GM21737 (cell line): ENCODE measurements around the gene RASGEF1B.

Source experiments
- ATAC-seq: cut with Tn5 transposase; IDR thresholded peaks from one replicate; pipeline ENCODE4 v1.9.1; 2021; ENCODE audit warnings: mild to moderate bottlenecking, moderate library complexity; ENCODE audit not compliant: unreplicated experiment

The RASGEF1B gene

DNA sequence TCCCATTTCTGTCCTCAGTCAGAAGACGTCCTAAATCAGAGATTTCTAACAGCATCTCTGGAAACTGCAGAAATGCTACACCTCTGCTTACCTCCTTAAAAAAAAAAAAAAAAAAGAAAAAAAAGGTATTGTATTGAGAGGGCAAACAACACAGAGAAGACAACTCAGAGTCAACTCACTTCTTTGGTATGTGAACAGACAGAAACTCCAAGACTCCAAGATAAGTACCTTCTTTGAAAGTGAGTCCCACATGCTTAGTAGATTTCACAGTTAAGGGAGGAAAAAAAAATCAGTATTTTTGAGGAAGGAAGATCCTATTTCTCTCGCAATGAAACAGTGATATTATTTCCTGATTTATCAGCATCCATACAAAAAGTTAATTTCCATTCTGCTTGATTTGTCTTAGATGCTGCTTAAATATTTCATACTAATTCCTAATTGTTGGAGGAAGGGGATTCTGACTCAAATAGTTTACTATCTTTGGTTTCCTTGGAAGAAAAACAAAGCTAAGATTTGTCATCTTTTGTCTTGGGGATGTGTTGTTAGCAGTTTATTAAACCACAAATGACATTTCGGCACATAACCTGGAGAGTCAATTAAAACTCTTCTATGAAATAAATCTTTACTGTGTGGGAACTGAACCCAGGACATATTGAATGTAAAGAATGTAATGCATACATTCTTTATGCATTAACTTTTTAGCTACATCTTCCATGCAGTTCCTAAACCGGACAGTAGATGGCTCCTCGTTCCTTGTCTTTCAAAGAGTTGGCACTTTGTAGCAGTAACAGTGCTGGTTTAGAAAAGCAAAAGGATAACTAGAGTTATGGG is 4.7 kb downstream of the RASGEF1B start:
- no peak for ATAC-seq

DNA sequence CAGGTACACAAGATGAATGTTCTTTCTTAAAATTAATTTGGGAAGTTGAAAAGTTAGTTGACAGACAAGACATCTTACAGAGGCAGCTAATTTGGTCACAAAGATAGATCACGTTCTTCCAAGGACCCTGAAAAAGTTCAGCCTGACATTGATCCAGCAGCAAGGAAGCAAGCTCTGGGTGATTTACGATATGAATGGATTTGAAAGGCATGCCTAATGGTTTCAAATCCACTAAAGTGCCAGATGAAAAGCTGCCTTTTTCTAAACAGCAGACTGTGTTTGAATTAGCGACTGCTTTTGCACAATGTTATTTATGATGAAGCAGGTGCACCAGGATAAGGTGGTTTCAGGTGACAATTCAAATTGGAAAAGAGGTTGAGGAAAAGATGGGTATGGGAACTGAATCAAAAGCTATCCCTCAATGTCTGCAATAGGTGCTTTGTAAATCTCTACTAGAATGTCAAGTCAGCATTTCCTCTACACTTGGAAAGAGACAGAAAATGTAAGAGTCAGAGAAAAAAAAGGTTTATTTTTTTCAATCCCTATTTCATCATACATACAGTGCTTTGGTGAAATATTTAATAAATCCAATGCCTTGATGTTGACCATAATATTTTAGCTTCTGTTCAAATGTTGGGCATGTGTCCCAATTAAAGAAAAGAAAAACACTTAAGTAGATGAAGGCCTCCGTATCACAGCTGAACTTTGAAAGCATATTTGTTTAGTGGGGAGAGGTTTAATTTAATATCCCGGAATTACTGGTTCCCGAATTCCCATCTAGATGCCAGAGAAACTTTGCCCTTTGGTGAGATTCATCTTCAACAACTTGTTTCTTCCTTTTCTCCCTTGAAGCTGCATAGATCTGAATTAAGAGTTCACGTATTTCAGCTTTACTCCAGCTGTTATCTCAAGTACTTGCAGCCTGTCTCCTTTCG is 6.0 kb downstream of the RASGEF1B start:
- ATAC-seq, result no peak

DNA sequence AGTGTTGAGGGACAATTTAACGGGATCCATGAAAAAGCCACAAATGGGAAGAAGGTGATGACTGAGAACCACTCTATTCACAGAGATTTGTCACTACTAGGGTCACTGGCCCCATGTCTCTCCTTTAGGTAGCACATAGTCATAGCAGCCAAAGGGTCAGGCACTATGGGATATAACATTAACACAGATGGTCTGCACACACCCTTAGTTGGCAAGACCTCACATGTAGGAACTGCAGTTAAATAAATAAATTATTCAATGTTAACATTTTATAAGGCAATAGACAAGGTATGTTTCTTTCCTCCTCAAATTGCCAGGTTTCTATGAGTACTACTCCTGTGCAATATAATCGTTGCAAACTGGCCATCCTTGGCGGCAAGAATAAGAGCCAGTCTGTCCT is 10.9 kb downstream of the RASGEF1B start:
- no peak for ATAC-seq

DNA sequence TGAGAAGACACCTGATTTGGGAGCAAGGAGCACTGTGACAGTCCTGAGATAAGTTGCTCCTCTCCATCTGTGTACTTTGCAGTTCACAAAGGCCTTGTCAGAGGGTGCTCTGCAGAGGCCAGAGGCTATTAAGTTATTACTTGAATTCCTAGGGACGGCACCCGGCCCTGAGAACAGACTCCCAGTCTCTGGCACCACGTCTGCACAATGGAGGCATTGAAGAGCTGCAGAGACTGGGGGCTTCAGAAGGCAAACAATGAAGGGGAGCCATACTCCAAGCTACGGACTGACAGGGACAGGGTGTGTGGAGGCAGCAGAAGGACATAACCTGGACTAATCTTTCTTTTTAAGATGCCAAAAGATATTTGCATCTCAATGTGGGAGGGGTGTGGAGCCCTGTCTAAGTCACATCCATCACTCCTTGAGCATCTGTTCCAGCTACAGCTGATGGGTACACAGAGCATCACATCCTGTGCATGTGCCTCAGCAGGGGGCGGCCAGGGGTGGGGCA is 11.5 kb downstream of the RASGEF1B start:
- no peak for ATAC-seq

DNA sequence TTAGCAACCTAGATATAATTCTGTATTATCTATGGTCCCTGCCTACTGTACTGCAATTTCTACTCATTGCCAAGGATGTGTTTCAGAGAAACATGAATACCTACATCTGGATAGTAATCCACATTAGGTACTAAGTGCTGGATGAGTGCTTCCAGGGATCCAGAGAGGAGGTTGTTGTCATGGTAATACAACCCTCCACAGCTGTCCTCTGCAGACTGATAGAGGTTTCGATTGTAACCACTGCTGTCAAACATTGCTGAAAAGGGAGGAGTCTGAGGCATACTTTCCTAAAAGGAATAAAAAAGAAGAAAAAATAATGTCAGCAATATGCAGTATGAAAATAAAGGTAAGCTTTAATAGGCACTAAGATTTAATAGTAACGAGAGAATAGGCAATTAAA is 12.5 kb downstream of the RASGEF1B start:
- ATAC-seq, result no peak

DNA sequence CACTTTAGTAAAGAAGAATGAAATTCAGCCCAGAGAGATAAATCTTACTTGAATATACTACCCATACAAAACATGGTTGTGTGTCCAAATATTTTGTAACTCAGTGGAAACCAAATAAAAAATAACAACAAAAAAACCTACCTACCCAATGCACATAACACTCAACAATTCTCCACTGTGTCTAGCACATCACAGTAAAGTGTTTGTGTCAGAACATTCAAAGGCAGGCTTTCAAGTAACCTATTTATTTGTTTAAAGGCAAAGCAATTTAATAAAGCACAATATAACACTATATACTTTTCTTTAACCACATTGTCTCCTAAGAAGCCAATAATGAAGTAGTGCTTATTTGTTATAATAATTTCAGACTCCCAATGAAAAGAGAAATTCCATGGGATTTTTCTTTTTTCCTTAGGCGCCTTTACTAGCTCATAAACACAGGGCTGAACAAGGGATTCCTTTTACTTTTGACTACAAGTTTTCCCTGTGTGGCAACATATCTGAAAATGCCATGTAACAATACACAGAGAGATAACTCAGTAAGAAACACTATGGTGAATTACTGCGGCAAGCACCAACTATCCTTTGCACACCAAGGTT is 13.7 kb downstream of the RASGEF1B start:
- no peak for ATAC-seq

DNA sequence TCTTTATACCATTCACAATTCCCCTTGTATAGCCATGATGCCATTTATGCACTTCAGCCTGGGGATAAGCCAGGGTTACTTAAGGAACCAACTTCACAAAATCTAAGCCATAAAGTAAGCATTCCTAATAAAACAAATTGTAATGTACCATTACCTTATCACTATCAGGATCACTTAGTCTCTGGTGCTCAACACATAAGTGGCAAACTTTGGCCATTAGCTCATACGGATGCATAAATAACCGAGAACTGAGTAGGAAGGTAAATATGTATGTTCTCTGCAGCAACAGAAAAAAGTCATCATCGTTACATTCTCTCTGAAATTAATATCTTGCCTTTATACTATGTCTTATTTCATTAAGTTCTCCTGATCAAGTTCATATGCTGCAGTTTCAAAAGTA is 14.4 kb downstream of the RASGEF1B start:
- ATAC-seq, result no peak

DNA sequence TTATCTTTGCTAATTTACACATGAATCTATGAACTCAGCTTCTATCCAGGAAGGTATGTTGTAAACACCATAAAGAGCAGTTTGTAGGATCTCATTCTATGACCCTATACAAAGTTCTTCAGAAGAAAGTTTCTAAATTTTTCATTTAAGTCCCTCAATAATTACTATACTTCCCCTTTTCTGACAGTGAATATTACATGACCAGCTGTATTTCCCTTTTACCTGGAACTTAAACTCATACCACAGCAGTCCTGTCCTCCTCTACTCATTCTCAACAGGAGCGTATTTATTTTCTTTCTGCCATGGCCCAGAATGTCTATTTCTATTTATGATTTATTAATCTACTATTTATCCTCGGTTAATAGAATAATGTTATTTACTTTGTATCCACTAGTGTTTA is 15.8 kb downstream of the RASGEF1B start:
- no peak for ATAC-seq

DNA sequence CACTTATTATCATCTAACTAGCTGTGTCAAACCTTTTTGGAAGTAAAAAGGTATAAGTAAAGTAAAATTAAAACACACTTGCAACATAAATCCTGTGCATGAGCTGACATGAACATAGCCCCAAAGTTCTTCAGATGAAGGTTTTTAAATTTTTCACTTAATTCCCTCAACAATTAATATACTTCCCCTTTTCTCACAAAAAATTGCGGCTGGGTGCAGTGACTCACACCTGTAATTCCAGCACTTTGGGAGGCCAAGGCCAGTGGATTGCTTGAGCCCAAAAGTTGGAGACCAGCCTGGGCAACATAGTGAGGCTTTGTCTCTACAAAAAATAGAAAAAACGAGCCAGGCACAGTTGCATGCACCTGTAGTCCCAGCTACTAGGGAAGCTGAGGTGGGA is 16.8 kb downstream of the RASGEF1B start:
- ATAC-seq, result no peak

DNA sequence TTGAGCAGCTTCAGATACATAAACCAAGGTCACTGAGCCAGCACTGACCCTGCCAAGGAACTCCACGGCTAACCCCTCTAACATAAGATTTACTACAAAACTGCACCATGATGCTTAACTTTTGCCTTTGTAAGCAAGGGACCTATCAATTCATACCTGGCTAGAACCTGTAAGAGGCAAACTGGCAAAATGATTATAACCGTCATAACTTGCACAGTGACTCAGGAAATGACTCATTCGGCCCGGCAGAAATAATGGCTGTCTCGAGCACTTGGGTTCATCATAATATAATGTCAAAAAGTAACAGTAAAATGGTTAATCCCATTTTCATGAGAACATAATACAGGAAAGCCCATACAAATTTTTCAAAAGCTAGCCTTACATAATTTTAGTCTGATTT is 17.2 kb downstream of the RASGEF1B start:
- no peak for ATAC-seq

DNA sequence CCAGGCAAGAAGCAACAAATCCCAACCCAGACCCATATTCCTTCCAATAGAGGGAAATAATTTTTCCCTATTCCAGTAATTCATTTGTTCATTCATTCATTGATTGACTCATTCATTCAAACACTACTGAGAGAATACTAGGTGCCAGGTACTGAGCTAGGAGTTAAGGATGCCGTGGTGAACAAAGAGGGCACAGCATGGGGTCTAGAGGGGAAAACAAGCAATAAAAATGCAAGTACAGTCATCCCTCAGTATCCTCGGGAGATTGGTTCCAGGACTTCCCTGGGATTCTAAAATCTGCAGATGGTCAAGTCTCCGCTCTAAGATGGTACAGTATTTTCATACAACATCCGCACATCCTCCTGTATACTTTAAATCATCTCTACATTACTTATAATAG is 18.7 kb downstream of the RASGEF1B start:
- ATAC-seq, result no peak

DNA sequence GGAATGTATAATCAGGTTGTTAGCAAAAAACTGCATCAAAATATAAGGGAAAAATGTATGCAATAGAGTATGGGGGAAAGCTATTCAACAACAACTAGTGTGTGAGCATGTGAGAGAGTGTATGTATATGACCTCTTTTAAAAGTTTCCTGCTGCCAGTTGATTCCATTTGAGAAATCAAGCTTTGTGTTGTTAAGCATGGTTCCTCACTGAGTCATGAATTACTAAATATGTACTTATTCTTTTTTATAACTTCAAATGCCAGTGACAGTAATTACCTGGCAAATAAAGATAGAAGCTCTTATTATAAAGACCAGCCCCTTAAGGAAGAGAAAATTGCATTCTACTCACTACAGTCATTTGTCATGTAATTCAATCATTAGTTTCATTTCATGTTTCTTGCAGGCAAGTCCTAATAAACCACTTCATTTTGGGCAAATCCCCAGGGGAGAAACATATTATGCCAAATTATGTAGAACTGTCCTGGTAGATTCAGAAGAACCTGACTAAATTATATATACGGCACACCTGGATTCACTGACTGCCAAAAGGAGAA is 19.2 kb downstream of the RASGEF1B start:
- no peak for ATAC-seq

DNA sequence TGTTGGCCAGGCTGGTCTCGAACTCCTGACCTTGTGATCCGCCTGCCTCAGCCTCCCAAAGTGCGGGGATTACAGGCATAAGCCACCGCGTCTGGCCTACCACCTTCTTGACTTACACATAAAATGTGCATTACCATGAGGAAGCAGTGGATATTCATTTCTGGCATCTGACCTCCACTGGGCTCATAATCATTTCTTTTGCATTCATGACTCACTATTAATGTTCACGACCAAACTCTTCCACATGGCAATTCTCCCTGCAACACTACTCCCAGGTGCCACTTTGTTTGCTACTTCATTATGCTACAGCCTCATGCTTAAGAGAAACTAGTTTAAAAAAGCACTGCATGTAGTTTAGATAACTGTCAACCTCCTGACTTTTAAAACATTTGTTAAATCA is 22.7 kb downstream of the RASGEF1B start:
- no peak for ATAC-seq

DNA sequence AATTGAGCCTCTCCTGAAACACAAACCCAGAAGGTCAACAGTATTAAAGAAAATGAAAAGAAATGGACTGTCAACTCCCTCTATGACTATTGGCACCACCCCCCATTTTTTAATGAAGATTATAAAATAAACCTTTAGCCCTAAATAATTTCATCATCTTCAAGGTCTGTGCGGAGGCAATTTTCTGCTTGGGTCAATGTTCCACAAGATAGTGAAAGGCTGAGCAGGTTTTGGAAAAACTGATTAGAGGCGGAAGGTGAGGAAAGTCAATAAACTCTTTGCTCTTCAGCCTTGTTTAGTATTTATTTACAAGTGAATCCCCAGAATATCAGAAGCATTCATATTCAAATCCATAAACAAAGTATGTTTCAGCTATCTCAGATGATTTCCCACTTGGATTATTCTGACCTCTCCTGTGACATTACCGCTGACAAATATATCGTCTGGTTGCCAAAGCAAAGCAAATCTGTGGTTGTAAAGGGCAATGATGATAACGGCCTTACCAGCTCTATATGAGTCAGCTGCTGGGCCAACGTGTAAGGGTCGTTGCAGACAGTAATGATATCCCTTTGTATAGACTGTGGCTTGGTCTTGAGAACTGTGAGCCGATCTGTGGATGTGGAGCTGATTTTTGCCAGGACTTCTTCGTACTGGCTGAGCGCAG is 24.0 kb downstream of the RASGEF1B start:
- ATAC-seq, result no peak

DNA sequence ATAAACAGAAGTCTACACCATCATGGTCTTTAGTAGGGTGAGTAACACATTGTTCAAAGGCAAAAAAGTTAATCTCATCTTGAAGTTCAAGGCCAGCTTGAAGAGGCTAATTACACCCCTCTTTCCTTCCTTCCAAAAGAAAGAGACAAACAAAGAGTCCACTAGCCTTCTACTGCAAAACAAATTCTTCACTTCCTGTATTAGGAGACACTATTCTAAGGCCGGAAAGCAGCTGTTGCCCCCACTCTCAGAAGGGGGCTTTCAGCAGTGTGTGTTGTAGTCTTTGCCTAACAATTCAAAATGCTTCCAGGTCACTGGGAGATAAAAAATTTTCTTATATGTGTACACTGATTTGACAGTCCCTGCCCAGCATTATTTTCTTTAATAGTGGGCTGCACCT is 25.1 kb downstream of the RASGEF1B start:
- ATAC-seq, result no peak

DNA sequence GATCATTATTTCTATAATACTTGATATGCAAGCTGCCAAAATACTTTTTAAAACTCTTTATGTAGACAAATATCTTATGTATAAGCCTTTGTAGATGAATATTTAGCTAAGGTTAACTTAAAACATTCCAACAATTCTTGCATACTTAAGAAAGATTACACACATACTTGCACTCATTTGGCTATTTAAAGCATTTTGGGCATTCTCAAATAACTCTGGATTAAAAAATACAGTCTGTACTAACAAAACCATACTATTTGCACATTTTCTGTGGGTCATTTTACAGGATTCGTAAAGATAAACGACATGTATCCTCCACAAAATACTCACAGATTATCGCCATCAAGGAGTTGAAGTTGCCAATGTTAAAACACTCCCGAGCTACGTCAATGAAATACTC is 26.5 kb downstream of the RASGEF1B start:
- no peak for ATAC-seq

DNA sequence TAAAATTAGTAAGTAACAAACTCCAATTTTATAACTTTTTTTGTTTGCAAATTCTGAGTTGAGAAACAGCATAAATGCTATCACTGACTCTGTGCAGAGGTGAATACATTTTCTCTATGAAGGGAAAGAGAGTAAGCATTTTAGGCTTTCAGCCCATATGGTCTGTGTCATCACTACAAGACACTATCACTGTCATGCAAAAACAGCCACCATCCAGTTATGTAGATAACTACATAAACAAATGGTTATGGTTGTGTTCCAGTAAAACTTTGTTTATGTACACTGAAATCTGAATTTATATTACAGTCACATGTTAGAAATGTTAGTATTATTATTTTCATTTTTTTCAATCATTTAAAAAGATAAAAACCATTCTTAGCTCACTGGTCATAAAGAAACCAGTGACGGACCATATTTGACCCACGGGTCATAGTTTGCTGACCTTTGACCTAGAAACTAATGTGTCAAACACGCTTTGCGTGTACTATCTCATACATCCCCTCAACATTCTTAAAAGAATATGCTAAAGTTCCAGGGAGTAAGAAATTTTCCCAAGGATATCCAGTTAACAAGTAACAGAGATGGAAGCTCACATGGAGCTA is 29.1 kb downstream of the RASGEF1B start:
- ATAC-seq, result no peak

DNA sequence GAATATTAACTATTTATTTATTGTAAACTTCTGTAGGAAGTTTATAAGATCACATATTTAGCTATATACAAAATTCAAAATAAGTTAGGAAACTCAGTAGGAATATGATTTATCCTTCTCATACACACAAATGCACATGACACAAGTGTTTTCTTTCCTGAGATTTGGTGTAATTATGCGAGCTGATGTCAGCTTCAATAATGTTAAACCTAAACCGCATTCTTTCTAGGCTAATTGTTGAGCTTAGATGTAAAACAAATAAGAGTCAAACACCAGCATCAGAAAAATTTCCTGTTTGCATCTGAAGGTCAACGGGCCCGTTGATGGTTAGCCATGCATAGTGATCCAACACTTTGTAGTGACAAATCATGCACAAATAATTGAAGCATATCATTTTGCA is 30.8 kb downstream of the RASGEF1B start:
- no peak for ATAC-seq

DNA sequence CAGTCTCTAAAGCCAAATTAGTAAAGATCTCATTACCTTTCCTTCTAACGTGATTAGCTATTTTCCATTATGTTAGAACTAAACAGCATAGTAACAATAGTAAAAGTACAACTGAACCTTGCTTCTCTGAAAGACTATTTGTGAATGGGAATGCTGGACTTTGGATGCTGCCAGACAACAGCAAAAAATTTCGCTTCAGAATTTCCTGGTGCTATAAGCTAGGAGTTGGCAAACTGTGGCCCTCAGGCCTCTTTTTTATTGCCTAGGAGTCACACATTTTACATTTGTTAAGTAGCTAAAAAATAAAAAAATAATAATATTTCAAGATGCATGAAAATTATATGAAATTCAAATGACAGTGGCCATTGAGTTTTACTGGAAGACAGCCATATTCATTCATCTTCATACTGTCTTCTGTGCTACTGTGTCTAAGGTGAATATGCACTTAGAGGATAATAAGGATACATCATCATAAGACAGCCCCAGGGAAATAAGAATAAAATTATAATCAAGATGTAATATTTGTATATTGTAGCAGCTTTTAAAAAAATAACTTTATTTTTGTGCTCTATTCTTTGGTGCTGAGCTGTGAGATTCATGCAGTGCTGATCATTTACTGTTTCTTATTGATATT is 34.6 kb downstream of the RASGEF1B start:
- ATAC-seq, result no peak

DNA sequence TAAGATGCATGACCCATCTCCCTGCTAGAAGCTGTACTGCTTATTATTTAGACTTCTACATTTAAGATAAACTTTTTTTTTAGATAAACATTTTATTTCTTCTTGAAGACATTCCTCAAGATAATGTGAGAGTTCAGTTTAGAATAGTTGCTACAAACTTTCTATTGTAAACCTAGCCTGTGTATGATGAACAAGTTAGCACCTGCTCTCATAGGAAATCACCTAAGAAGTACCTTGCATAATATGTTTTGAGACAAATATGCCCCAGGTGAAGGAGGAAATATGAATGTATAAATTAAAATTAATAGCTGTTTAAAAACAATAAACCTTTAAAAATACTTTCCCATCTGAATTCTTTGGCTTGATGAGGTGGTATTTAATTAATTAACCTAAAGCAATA is 35.6 kb downstream of the RASGEF1B start:
- no peak for ATAC-seq
